GM21825 (cell line): ENCODE data around the gene B4GALT4.
"Not testable (repeated sequence)": the region's sequence is repeated elsewhere in the genome, so short reads cannot be mapped to it uniquely, and the experiment has no call there.

Experiments
- ATAC-seq: cut with Tn5 transposase; IDR thresholded peaks from one replicate; pipeline ENCODE4 v1.9.1; 2021; ENCODE audit warnings: mild to moderate bottlenecking, moderate library complexity; ENCODE audit not compliant: unreplicated experiment

Gene B4GALT4, protein sequence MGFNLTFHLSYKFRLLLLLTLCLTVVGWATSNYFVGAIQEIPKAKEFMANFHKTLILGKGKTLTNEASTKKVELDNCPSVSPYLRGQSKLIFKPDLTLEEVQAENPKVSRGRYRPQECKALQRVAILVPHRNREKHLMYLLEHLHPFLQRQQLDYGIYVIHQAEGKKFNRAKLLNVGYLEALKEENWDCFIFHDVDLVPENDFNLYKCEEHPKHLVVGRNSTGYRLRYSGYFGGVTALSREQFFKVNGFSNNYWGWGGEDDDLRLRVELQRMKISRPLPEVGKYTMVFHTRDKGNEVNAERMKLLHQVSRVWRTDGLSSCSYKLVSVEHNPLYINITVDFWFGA

DNA sequence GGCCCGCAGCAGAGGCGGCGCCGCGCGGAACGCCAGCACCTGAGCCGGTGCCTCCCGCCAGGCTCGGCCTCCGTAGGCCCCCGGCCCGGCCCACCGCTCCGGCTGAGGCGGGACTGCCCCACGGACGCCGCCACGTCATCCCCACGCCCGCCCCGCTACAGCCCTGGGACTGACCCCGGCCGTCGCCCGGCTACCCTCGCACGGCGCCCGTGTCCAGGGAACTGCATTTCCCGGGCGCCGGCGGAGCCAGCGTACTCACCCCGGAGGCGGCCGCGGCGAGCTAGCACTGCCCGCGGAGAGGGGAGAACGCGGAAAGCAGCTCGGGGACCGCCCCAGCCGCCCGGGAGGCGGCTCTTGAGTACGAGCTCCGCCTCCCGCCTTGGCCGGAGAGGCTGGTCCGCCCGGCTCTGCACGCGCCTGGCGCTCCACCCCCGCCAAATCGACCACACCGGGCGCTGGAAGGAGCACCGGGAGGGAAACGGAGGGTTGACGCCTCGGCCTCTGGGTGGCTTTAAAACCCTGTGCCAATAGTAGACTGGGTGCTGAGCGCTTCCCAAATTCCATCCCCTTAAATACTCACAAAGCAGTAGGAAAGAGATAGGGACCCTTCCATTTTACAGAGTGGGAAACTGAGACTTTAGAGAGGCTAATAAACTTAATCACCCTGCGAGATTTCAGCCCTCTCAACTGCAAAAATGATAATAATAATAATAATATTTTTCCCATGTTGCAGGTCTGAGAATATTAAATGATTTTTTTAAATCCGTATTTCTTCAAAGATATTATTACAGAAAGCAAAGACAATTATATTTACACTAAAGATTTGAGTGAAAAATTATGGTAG lies at the start of gene B4GALT4:
TSS of gene B4GALT4 (minus strand) at position 288 of the 844 bp plus-strand sequence. CDS start 10,779 bp downstream, outside the sequence.
- peak; percentile 88 for ATAC-seq

DNA sequence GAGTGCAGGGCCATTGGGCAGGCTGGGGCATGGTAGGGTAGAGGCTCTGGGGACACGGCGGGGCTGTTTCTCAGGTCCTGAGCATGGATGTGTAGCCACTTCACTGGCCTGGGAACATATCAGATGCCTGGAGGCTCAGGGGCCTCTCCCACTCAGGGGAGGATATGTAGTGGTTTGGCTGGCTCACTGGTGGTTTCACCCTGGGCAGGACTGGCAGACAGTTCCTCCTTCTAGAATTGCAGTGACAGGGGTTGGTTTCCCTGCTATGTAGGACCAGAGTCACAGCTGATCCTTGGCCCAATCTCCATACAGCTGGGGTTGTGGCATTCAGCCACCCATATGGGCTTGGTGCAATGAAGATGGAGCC lies 48.7 kb upstream of the B4GALT4 start:
- no peak for ATAC-seq

- ATAC-seq, result no peak
These were observed 48.2 kb upstream of the B4GALT4 start for GRCh38 chr3:119288669-119289403.

- no peak for ATAC-seq
These were observed 39.0 kb upstream of the B4GALT4 start for GRCh38 chr3:119279584-119280243.

GRCh38 chr3:119279101-119279554 lies 38.5 kb upstream of the B4GALT4 start:
- no peak for ATAC-seq

- no peak for ATAC-seq
These were observed 36.0 kb upstream of the B4GALT4 start for GRCh38 chr3:119276680-119277079.

GRCh38 chr3:119270212-119270611 lies 29.5 kb upstream of the B4GALT4 start:
- ATAC-seq, result not testable (repeated sequence)

DNA sequence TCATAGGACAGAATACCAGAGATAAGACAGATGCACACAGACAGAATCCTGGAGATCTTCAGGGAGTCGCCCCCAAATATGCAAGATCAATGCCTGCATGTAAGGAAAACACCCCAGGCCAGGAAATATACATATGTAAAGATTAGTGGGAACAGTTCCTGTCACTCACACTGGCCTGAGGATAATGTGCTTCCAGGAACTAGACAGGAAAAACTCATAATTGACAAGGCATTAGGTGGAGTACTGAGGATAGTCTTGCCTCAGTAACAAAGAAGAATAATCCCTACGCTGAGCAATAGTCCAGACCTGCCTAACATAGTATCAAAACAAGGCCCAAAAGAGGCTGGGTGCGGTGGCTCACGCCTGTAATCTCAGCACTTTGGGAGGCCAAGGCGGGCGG lies 20.4 kb upstream of the B4GALT4 start:
- no peak for ATAC-seq

DNA sequence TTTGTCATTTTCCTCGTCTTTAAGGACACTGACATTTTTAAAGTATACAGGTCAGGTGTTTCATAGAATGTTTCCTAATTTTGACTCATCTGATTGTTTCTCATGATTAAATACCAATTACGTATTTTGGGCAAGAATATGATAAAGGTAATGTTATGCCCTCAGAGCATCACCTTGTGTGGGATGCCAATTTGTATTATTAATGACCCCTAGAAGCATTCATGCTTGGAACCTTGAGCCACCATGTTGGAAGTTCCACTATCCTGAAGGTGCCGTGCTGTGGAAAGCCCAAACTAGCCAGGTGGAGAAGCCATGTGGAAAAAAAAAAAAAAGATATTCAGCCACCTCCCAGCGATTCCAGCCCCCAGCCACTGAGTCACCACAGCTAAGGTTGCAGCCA lies 19.1 kb upstream of the B4GALT4 start:
- no peak for ATAC-seq

DNA sequence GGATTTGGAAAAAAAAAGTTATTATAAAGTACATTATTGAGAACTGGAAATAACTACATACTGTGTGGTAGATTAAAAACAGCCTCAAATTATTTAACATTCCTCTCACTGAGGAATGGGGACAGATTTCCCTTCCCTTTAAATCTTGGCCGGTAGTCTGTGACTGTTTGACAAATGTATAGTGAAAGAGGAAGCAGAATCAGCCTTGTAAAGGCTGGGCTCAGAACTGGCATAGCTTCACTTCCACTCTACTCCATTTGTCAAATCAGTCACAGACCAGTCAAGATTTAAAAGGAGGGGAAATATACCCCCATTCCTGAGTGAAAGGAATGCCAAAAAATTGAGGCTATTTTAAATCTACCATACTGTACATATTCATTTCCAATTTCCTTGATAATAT lies 18.2 kb upstream of the B4GALT4 start:
- peak; percentile 87 for ATAC-seq

GRCh38 chr3:119257654-119258410 lies 17.2 kb upstream of the B4GALT4 start:
- peak; percentile 65 for ATAC-seq

DNA sequence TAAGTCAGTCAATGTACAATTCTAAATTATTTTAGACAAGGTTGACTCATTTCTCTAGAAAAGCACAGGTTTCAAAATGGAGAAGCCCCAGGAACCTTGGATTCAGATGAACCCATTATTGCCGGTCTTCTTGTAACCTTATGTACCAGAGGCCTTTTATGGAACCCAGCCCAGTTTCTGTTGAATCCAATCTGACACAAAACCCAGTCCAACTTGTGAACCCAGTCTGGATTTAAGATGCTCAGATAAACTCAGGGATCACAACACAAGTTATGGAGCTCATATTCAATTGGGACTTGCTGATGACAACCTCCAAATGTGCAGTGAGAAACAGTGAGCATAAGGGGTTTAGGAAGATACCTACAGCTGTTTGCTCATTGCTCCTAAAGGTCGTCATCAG lies 16.4 kb upstream of the B4GALT4 start:
- no peak for ATAC-seq

GRCh38 chr3:119255214-119255613 lies 14.5 kb upstream of the B4GALT4 start:
- ATAC-seq, result no peak

GRCh38 chr3:119245778-119246177 lies 5.1 kb upstream of the B4GALT4 start:
- ATAC-seq, result no peak

GRCh38 chr3:119243712-119244111 lies 3.0 kb upstream of the B4GALT4 start:
- no peak for ATAC-seq

DNA sequence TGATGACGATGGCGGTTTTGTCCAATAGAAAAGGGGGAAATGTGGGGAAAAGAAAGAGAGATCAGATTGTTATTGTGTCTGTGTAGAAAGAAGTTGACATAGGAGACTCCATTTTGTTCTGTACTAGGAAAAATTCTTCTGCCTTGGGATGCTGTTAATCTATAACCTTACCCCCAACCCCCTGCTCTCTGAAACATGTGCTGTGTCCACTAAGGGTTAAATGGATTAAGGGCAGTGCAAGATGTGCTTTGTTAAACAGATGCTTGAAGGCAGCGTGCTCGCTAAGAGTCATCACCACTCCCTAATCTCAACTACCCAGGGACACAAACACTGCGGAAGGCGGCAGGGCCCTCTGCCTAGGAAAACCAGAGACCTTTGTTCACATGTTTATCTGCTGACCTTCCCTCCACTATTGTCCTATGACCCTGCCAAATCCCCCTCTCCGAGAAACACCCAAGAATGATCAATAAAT lies 2.4 kb upstream of the B4GALT4 start:
- not testable (repeated sequence) for ATAC-seq

DNA sequence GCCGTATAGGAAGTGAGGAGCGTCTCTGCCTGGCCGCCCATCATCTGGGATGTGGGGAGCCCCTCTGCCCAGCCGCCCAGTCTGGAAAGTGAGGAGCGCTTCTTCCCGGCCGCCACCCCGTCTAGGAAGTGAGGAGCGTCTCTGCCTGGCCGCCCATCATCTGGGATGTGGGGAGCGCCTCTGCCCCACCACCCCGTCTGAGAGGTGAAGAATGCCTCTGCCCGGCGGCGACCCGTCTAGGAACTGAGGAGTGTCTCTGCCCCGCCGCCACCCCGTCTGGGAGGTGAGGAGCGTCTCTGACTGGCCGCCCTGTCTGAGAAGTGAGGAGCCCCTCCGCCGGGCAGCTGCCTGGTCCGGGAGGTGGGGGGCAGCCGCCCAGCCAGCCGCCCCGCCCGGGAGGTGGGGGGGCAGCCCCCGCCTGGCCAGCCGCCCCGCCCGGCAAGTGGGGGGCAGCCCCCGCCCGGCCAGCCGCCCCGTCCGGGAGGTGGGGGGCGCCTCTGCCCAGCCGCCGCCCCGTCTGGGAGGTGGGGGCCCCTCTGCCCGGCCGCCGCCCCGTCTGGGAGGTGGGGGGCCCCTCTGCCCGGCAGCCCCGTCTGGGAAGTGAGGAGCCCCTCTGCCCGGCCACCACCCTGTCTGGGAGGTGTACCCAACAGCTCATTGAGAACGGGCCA lies 1.8 kb upstream of the B4GALT4 start:
- not testable (repeated sequence) for ATAC-seq

GRCh38 chr3:119240101-119240590 lies 532 bp downstream of the B4GALT4 start:
- peak; percentile 2 for ATAC-seq

DNA sequence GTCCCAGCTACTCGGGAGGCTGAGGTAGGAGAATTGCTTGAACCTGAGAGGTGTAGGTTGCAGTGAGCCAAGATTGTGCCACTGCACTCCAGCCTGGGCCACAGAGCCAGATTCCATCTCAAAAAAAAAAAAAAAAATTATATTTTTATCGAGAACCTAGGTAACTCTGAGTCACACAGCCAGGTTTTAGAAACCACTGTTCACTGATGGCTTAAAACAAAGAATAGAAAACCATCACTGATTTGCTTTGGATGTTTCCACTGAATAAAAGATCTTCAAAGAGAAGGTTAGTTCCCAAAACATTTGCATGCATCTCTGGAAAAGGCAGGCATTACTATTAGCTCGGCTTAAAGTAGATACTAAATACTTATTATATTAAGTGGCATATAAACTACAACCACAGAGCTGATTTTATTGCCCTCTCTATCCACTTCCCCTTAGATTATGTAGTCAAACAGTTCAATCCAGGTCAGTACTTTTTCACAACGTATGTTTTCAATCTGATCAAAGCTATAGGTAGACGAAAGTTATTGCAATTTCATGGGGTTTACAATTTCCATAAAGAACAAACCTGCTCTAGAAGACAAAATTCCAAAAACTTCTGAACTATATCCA lies 1.4 kb downstream of the B4GALT4 start:
- ATAC-seq, result no peak
